ENCODE measurements around the gene ZNF486. TPM values are rescaled to one million over a fixed set of nuclear protein-coding genes. Genes with fewer than 3 reads are reported as not detected.
"Not testable (repeated sequence)": the region's sequence is repeated elsewhere in the genome, so short reads cannot be mapped to it uniquely, and the experiment has no call there.

ZNF486 gene
- total RNA-seq, 1 donor from 2014 or later: 4.0 TPM

DNA sequence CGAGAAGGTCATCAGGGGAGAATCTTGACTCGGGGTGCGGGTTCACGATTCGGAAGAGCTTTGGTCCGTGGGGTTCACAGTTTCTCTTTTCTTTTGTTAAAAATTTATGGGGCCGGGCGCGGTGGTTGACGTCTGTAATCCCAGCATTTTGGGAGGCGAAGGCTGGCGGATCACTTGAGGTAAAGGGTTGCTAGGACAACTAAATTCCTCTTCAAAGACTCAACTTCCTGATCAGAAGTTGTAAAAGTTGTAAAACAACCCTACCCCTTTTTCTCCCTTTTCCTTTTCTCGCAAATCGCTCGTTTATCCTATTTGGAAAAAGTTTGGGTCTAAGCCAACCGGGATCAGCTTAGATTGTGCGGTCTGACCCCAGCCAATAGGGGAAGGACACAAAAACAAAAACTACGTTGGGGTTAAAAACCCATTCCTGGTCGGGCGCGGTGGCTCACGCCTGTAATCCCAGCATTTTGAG, 673 bp downstream of the ZNF486 start:
- H3K36me3 Mint-ChIP-seq (ENCODE audit: low read depth): peaks cover 26% of the 10 kb centered on the region
- H3K27me3 Mint-ChIP-seq (ENCODE audit: insufficient read depth): no peaks in the 10 kb centered on the region
- intact Hi-C loops (cut with micrococcal nuclease): loop anchor here (2.0 to 10.0 kb wide), 2 partner anchors 71 to 503 kb away; partner anchors contain the start of genes ATP13A1 and ZNF101
- H3K4me1 Mint-ChIP-seq (ENCODE audit: low read depth): peaks cover 8% of the 10 kb centered on the region
- no peak for DNase-seq (ENCODE audit: low spot score)
- peaks cover 46% of the 10 kb centered on the region for H3K9me3 Mint-ChIP-seq
- H3K4me3 Mint-ChIP-seq: peak overlapping the region; percentile 95
- peak overlapping the region; percentile 87 for H3K27ac Mint-ChIP-seq

- H3K4me1 Mint-ChIP-seq (ENCODE audit: low read depth): peaks cover 8% of the 10 kb centered on the region
- peaks cover 34% of the 10 kb centered on the region for H3K36me3 Mint-ChIP-seq (ENCODE audit: low read depth)
- DNase-seq (ENCODE audit: low spot score): no peak
- H3K27me3 Mint-ChIP-seq (ENCODE audit: insufficient read depth): no peaks in the 10 kb centered on the region
- H3K4me3 Mint-ChIP-seq: no peak overlapping the region
- H3K27ac Mint-ChIP-seq: no peak overlapping the region
- H3K9me3 Mint-ChIP-seq: peaks cover 33% of the 10 kb centered on the region
- intact Hi-C loops (cut with micrococcal nuclease): no loop called here
These were observed 4.3 kb downstream of the ZNF486 start for GRCh38 chr19:20171285-20171684.

DNA sequence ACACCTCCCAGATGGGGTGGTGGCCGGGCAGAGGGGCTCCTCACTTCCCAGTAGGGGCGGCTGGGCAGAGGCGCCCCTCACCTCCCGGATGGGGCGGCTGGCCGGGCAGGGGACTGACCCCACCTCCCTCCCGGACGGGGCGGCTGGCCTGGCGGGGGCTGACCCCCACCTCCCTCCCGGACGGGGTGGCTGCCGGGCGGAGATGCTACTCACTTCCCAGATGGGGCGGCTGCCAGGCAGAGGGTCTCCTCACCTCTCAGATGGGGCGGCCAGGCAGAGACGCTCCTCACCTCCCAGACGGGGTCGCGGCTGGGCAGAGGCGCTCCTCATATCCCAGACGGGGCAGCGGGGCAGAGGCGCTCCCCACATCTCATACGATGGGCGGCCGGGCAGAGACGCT, 8.8 kb downstream of the ZNF486 start:
- intact Hi-C loops (cut with micrococcal nuclease); H3K27ac Mint-ChIP-seq; DNase-seq (ENCODE audit: low spot score); H3K4me3 Mint-ChIP-seq; H3K27me3 Mint-ChIP-seq (ENCODE audit: insufficient read depth); H3K4me1 Mint-ChIP-seq (ENCODE audit: low read depth): not testable (repeated sequence)
- Mint-ChIP-seq H3K36me3 (ENCODE audit: low read depth) (peaks cover 37% of the 10 kb centered on the region), H3K9me3 (peaks cover 40% of the 10 kb centered on the region)

DNA sequence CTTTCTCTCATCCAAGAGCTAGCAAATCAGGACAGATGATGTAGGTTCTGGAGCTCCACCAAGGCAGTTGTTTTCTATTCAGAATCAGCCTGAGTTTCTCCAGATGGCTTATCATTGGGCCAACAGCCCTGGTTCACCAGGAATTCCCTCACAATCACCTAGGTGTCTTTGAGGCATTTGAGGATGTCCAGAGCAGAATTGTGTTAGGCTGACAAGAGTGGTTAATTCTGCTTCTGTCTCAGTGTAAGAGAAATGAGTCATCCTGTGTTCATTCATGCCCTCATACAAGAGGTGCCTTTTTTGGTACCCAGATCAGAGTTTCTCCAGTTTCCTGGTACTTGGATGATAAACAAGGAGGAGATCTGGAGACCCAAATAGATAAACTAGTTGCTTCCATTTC, 12.9 kb downstream of the ZNF486 start:
- H3K4me1 Mint-ChIP-seq (ENCODE audit: low read depth); DNase-seq (ENCODE audit: low spot score); H3K4me3 Mint-ChIP-seq; H3K27me3 Mint-ChIP-seq (ENCODE audit: insufficient read depth); intact Hi-C loops (cut with micrococcal nuclease); H3K27ac Mint-ChIP-seq: not testable (repeated sequence)
- H3K36me3 Mint-ChIP-seq (ENCODE audit: low read depth): peaks cover 19% of the 10 kb centered on the region
- H3K9me3 Mint-ChIP-seq: peaks cover 20% of the 10 kb centered on the region

DNA sequence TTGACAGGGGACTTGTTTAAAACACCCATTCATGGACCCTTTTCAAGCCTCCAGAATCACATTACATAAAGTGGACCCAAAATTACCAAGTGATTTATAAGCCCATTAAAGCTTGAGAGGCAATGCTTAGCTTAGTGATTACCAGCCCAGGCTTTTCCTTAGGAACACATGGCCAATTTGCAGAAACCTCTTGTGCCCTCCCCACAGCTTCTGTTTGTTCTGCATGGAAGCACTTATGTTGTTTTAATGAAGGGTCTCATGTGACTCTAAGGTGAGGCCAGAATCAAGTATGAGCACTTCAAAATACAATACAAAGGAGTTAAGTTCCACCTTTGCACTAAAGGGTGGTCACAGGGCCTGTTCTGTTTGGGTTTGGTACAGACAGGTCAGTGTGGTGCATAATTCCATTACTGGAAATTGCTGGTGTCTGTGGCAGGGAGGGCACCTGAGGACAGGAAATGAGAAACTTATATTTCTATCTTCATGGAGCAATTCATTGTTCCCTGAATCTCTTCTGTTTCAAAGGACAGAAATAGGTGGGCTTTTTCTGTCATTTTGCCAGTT, 15.3 kb downstream of the ZNF486 start:
- no peaks in the 10 kb centered on the region for H3K27me3 Mint-ChIP-seq (ENCODE audit: insufficient read depth)
- intact Hi-C loops (cut with micrococcal nuclease): no loop called here
- H3K4me1 Mint-ChIP-seq (ENCODE audit: low read depth): no peaks in the 10 kb centered on the region
- DNase-seq (ENCODE audit: low spot score): no peak
- H3K4me3 Mint-ChIP-seq: no peak overlapping the region
- H3K9me3 Mint-ChIP-seq: peaks cover 24% of the 10 kb centered on the region
- no peak overlapping the region for H3K27ac Mint-ChIP-seq
- peaks cover 13% of the 10 kb centered on the region for H3K36me3 Mint-ChIP-seq (ENCODE audit: low read depth)

- no peaks in the 10 kb centered on the region for H3K27me3 Mint-ChIP-seq (ENCODE audit: insufficient read depth)
- no peak for DNase-seq (ENCODE audit: low spot score)
- H3K4me1 Mint-ChIP-seq (ENCODE audit: low read depth): no peaks in the 10 kb centered on the region
- H3K9me3 Mint-ChIP-seq: peaks cover 23% of the 10 kb centered on the region
- H3K27ac Mint-ChIP-seq: no peak overlapping the region
- no peak overlapping the region for H3K4me3 Mint-ChIP-seq
- intact Hi-C loops (cut with micrococcal nuclease): no loop called here
- H3K36me3 Mint-ChIP-seq (ENCODE audit: low read depth): peaks cover 20% of the 10 kb centered on the region
These were observed 19.2 kb downstream of the ZNF486 start for GRCh38 chr19:20186174-20186573.

- intact Hi-C loops (cut with micrococcal nuclease): no loop called here
- H3K4me3 Mint-ChIP-seq: no peak overlapping the region
- peaks cover 40% of the 10 kb centered on the region for H3K9me3 Mint-ChIP-seq
- H3K36me3 Mint-ChIP-seq (ENCODE audit: low read depth): peaks cover 22% of the 10 kb centered on the region
- no peak for DNase-seq (ENCODE audit: low spot score)
- H3K4me1 Mint-ChIP-seq (ENCODE audit: low read depth): no peaks in the 10 kb centered on the region
- no peaks in the 10 kb centered on the region for H3K27me3 Mint-ChIP-seq (ENCODE audit: insufficient read depth)
- no peak overlapping the region for H3K27ac Mint-ChIP-seq
These were observed 30.7 kb downstream of the ZNF486 start for GRCh38 chr19:20197747-20198146.

GRCh38 chr19:20209051-20209450, 42.0 kb downstream of the ZNF486 start:
- Mint-ChIP-seq H3K4me1 (ENCODE audit: low read depth) (no peaks in the 10 kb centered on the region), H3K27ac (no peak overlapping the region), H3K36me3 (ENCODE audit: low read depth) (peaks cover 2% of the 10 kb centered on the region), H3K9me3 (peaks cover 42% of the 10 kb centered on the region), H3K27me3 (ENCODE audit: insufficient read depth) (no peaks in the 10 kb centered on the region), H3K4me3 (no peak overlapping the region)
- no peak for DNase-seq (ENCODE audit: low spot score)
- intact Hi-C loops (cut with micrococcal nuclease): no loop called here

DNA sequence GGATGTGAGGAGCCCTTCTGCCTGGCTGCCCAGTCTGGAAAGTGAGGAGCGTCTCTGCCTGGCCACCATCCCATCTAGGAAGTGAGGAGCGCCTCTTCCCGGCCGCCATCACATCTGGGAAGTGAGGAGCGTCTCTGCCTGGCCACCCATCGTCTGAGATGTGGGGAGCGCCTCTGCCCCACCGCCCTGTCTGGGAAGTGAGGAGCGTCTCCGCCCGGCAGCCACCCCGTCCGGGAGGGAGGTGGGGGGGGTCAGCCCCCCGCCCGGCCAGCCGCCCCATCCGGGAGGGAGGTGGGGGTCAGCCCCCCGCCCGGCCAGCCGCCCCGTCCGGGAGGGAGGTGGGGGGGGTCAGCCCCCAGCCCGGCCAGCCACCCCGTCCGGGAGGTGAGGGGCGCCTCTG, 47.4 kb downstream of the ZNF486 start:
- H3K36me3 Mint-ChIP-seq (ENCODE audit: low read depth); H3K4me1 Mint-ChIP-seq (ENCODE audit: low read depth); DNase-seq (ENCODE audit: low spot score); intact Hi-C loops (cut with micrococcal nuclease); H3K4me3 Mint-ChIP-seq; H3K27ac Mint-ChIP-seq; H3K27me3 Mint-ChIP-seq (ENCODE audit: insufficient read depth): not testable (repeated sequence)
- H3K9me3 Mint-ChIP-seq: peaks cover 32% of the 10 kb centered on the region

- H3K4me1 Mint-ChIP-seq (ENCODE audit: low read depth); intact Hi-C loops (cut with micrococcal nuclease); DNase-seq (ENCODE audit: low spot score); H3K27me3 Mint-ChIP-seq (ENCODE audit: insufficient read depth); H3K27ac Mint-ChIP-seq; H3K4me3 Mint-ChIP-seq; H3K36me3 Mint-ChIP-seq (ENCODE audit: low read depth): not testable (repeated sequence)
- peaks cover 39% of the 10 kb centered on the region for H3K9me3 Mint-ChIP-seq
These were observed 54.6 kb downstream of the ZNF486 start for GRCh38 chr19:20221605-20222004.

GRCh38 chr19:20233105-20233504, 66.1 kb downstream of the ZNF486 start:
- Mint-ChIP-seq H3K4me1 (ENCODE audit: low read depth) (peaks cover 5% of the 10 kb centered on the region), H3K27me3 (ENCODE audit: insufficient read depth) (no peaks in the 10 kb centered on the region), H3K4me3 (no peak overlapping the region), H3K9me3 (peaks cover 62% of the 10 kb centered on the region), H3K27ac (no peak overlapping the region), H3K36me3 (ENCODE audit: low read depth) (peaks cover 20% of the 10 kb centered on the region)
- no peak for DNase-seq (ENCODE audit: low spot score)
- intact Hi-C loops (cut with micrococcal nuclease): no loop called here

DNA sequence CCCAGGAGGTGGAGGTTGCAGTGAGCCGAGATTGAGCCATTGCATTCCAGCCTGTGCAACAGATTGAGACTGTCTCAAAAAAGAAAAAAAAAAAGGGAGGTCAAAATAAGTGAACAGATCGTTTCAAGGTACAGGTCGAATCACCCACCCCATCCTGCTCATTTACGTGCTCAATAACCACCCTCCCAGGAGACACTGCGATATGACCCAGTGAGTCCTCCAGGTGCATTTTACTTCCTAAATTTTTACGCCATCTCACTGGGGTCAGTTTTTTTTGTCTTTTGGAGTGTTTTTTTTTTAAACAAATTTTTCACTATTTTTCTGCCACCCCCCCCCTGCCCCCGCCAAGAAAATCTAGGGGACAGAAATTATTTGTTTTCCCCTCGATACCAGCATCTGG, 68.1 kb downstream of the ZNF486 start:
- intact Hi-C loops (cut with micrococcal nuclease): loop anchor here (5.0 kb wide), 1 partner anchor 542 kb away; the partner anchor contains the start of gene ZNF66
- Mint-ChIP-seq H3K4me3 (no peak overlapping the region), H3K27ac (no peak overlapping the region), H3K9me3 (peaks cover 55% of the 10 kb centered on the region), H3K4me1 (ENCODE audit: low read depth) (peaks cover 9% of the 10 kb centered on the region), H3K27me3 (ENCODE audit: insufficient read depth) (no peaks in the 10 kb centered on the region), H3K36me3 (ENCODE audit: low read depth) (peaks cover 12% of the 10 kb centered on the region)
- no peak for DNase-seq (ENCODE audit: low spot score)

- Mint-ChIP-seq H3K4me1 (ENCODE audit: low read depth) (peaks cover 9% of the 10 kb centered on the region), H3K36me3 (ENCODE audit: low read depth) (peaks cover 9% of the 10 kb centered on the region), H3K27ac (peak overlapping the region; percentile 91), H3K9me3 (peaks cover 48% of the 10 kb centered on the region), H3K27me3 (ENCODE audit: insufficient read depth) (no peaks in the 10 kb centered on the region), H3K4me3 (peak overlapping the region; percentile 95)
- intact Hi-C loops (cut with micrococcal nuclease): loop anchor here (1.0 to 5.0 kb wide), 4 partner anchors 71 to 539 kb away; partner anchors contain the start of genes ZNF486, ZNF66 and ZNF682
- peak; percentile 72 for DNase-seq (ENCODE audit: low spot score)
These were observed 71.0 kb downstream of the ZNF486 start for GRCh38 chr19:20237773-20238623.
